Duodenal mucosa (tissue), 2 donors: ENCODE data around the gene ESR1.

Source experiments
- H3K27ac ChIP-seq: one replicate; pipeline ENCODE4 v1.7.0; 2013; ENCODE audit warnings: low read depth, low read length
- H3K27me3 ChIP-seq, 2 donors: one replicate each; pipeline ENCODE4 v1.7.0; 2013; ENCODE audit warnings: low read length in 2 of 2, control low read depth in 1 of 2; ENCODE audit not compliant: insufficient read depth in 2 of 2, control insufficient read depth in 1 of 2
- H3K36me3 ChIP-seq, 2 donors: one replicate each; pipeline ENCODE4 v1.7.0; 2013; ENCODE audit warnings: low read length in 2 of 2, control low read depth in 1 of 2; ENCODE audit not compliant: insufficient read depth in 2 of 2, control insufficient read depth in 1 of 2
- H3K4me1 ChIP-seq, 2 donors: one replicate each; pipeline ENCODE4 v1.7.0; 2013; ENCODE audit warnings: low read length in 2 of 2, control low read depth in 1 of 2; ENCODE audit not compliant: insufficient read depth in 2 of 2, control insufficient read depth in 1 of 2
- H3K4me3 ChIP-seq, 2 donors: one replicate each; pipeline ENCODE4 v1.7.0; 2013; ENCODE audit warnings: low read length in 2 of 2, low read depth in 1 of 2
- H3K9ac ChIP-seq, 2 donors: one replicate each; pipeline ENCODE4 v1.7.0; 2013; ENCODE audit warnings: low read length in 2 of 2, low read depth in 1 of 2
- H3K9me3 ChIP-seq, 2 donors: one replicate each; pipeline ENCODE4 v1.7.0; 2013; ENCODE audit warnings: low read length in 2 of 2, control low read depth in 1 of 2; ENCODE audit not compliant: control insufficient read depth in 1 of 2

ESR1 gene

GRCh38 chr6:152176268-152176667, 368.8 kb downstream of the ESR1 start:
- Histone ChIP-seq H3K9ac (no peak overlapping the region), H3K9me3 (no peaks in the 10 kb centered on the region), H3K36me3 (peaks cover 5 to 16% of the 10 kb centered on the region in 2 donors), H3K27me3 (no peaks in the 10 kb centered on the region), H3K4me3 (no peak overlapping the region), H3K27ac (no peak overlapping the region), H3K4me1 (no peaks in the 10 kb centered on the region)
